Measurements from ENCODE around the gene ZNG1A. TPM values are rescaled to one million over a fixed set of nuclear protein-coding genes. Genes with fewer than 3 reads are reported as not detected.
"Not testable (repeated sequence)": the region's sequence is repeated elsewhere in the genome, so short reads cannot be mapped to it uniquely, and the experiment has no call there.

The ZNG1A gene
- total and polyA plus RNA-seq, 9 of the 15 experiments (the other 6 are each of a cell fraction or from before 2014, with no cell fraction given), result 20.7 to 90.6 (median 41.7) TPM

DNA sequence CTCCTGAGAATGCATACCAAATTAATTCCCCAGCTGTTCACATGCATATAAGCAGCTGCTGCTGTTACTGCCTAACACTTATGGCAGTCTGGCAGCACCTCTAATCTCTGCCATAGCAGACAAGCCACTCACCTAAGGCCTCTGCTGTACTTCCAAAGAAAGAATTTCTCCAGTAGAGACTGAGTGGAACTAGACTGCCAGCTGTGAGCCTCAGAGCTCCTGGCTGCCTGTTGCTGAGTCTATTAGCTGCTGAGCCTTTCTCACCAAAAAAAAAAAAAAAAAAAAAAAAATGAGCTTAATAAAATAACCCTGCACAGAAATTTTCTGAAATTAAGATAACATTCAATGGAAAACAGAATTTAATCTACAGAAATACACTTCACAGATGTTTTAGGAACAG lies 27.7 kb downstream of the ZNG1A start:
- H3K4me3 ChIP-seq; FAIRE-seq; ATAC-seq; H3K36me3 ChIP-seq (ENCODE audit: control insufficient read depth, insufficient read depth, low read length); H3K9me1 ChIP-seq (ENCODE audit: control insufficient read depth, insufficient read depth, low read length); CTCF ChIA-PET (ENCODE audit: low intra/inter-chr PET ratio); intact Hi-C loops (cut with micrococcal nuclease); H3K4me2 ChIP-seq (ENCODE audit: insufficient read depth, low read length); H3K9me3 ChIP-seq (replicated peaks; ENCODE audit: control insufficient read depth, insufficient read depth, low read depth, low read length); H3K4me1 ChIP-seq (replicated peaks in 1 of 2; ENCODE audit: control insufficient read depth in 2 of 2, insufficient read depth in 2 of 2, low read length in 2 of 2); H2AFZ ChIP-seq (ENCODE audit: low read depth, low read length); DNase-seq (ENCODE audit: extremely low read depth in 1 of 4, low spot score in 3 of 4); H3K79me2 ChIP-seq (ENCODE audit: control insufficient read depth, insufficient read depth, low read length); H3K27me3 ChIP-seq (ENCODE audit: control insufficient read depth in 2 of 2, insufficient read depth in 2 of 2, low read length in 2 of 2); in situ Hi-C loops (cut with MboI); BruUV-seq (replicated peaks); H4K20me1 ChIP-seq (replicated peaks; ENCODE audit: control insufficient read depth, insufficient read depth, low read length); H3K27ac ChIP-seq (ENCODE audit: extremely low read depth, low read depth, low read length); H3K9ac ChIP-seq (ENCODE audit: insufficient read depth in 1 of 2, low read depth in 2 of 2, low read length in 2 of 2); POLR2A ChIA-PET: not testable (repeated sequence)

DNA sequence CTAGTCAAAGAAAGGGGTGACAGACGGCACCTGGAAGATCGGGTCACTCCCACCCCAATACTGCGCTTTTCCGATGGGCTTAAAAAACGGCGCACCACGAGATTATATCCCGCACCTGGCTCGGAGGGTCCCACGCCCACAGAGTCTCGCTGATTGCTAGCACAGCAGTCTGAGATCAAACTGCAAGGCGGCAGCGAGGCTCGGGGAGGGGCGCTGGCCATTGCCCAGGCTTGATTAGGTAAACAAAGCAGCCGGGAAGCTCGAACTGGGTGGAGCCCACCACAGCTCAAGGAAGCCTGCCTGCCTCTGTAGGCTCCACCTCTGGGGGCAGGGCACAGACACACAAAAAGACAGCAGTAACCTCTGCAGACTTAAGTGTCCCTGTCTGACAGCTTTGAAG lies 39.0 kb downstream of the ZNG1A start:
- H3K36me3 ChIP-seq (ENCODE audit: control insufficient read depth, insufficient read depth, low read length); H3K27ac ChIP-seq (ENCODE audit: extremely low read depth, low read depth, low read length); H4K20me1 ChIP-seq (replicated peaks; ENCODE audit: control insufficient read depth, insufficient read depth, low read length); ATAC-seq; H3K9me3 ChIP-seq (replicated peaks; ENCODE audit: control insufficient read depth, insufficient read depth, low read depth, low read length); CTCF ChIA-PET (ENCODE audit: low intra/inter-chr PET ratio); H3K4me1 ChIP-seq (replicated peaks in 1 of 2; ENCODE audit: control insufficient read depth in 2 of 2, insufficient read depth in 2 of 2, low read length in 2 of 2); BruUV-seq (replicated peaks); H3K9me1 ChIP-seq (ENCODE audit: control insufficient read depth, insufficient read depth, low read length); FAIRE-seq; H3K27me3 ChIP-seq (ENCODE audit: control insufficient read depth in 2 of 2, insufficient read depth in 2 of 2, low read length in 2 of 2); in situ Hi-C loops (cut with MboI); H3K9ac ChIP-seq (ENCODE audit: insufficient read depth in 1 of 2, low read depth in 2 of 2, low read length in 2 of 2); H3K79me2 ChIP-seq (ENCODE audit: control insufficient read depth, insufficient read depth, low read length); intact Hi-C loops (cut with micrococcal nuclease); H3K4me2 ChIP-seq (ENCODE audit: insufficient read depth, low read length); POLR2A ChIA-PET; H2AFZ ChIP-seq (ENCODE audit: low read depth, low read length); DNase-seq (ENCODE audit: extremely low read depth in 1 of 4, low spot score in 3 of 4); H3K4me3 ChIP-seq: not testable (repeated sequence)
- no CpG with 5 or more reads among the region's 17 CpGs for WGBS (ENCODE audit: insufficient coverage, low coverage, missing lambda C conversion rate)

DNA sequence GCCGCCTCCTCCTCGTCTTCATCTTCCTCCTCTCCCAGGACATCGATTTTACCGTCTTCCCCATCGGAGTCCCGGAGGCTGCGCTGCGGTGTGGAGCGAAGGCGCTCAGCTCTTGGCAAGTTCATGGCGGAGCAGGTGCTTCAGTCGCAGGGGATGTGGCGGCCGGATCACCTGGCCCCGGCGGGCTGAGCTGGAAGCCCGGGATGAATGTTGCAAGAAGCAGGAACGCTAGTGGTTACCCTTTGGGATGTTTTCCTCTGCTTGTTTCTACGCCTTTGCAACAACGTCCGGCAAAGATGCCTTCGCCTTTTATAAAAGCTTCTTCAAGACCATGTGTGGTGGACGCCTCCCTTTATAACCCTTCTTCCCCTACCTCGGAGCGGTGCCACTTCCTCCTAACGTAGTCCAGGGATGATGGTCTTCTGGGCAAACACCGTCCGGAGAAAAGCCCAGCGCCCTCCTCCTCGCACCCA lies 60.8 kb downstream of the ZNG1A start, which contains the start of gene FOXD4:
TSS of gene FOXD4 (minus strand) at position 423 of the 473 bp plus-strand sequence. CDS start at position 125, 298 bp downstream.
- H3K27ac ChIP-seq (ENCODE audit: extremely low read depth, low read depth, low read length); H3K9me3 ChIP-seq (replicated peaks; ENCODE audit: control insufficient read depth, insufficient read depth, low read depth, low read length); H3K9ac ChIP-seq (ENCODE audit: insufficient read depth in 1 of 2, low read depth in 2 of 2, low read length in 2 of 2); FAIRE-seq; DNase-seq (ENCODE audit: extremely low read depth in 1 of 4, low spot score in 3 of 4); H3K27me3 ChIP-seq (ENCODE audit: control insufficient read depth in 2 of 2, insufficient read depth in 2 of 2, low read length in 2 of 2); H3K9me1 ChIP-seq (ENCODE audit: control insufficient read depth, insufficient read depth, low read length); H4K20me1 ChIP-seq (replicated peaks; ENCODE audit: control insufficient read depth, insufficient read depth, low read length); BruUV-seq (replicated peaks); H3K4me2 ChIP-seq (ENCODE audit: insufficient read depth, low read length); POLR2A ChIA-PET; H3K36me3 ChIP-seq (ENCODE audit: control insufficient read depth, insufficient read depth, low read length); H3K79me2 ChIP-seq (ENCODE audit: control insufficient read depth, insufficient read depth, low read length); H2AFZ ChIP-seq (ENCODE audit: low read depth, low read length); ATAC-seq; intact Hi-C loops (cut with micrococcal nuclease); in situ Hi-C loops (cut with MboI); CTCF ChIA-PET (ENCODE audit: low intra/inter-chr PET ratio); H3K4me3 ChIP-seq: not testable (repeated sequence)
- WGBS (ENCODE audit: insufficient coverage, low coverage, missing lambda C conversion rate), result 100% methylated on average over 1 of the region's 30 CpGs
- peaks cover 0 to 17% of the 10 kb centered on the region in 2 experiments; a peak in 2 of 5 replicates for H3K4me1 ChIP-seq (replicated peaks in 1 of 2; ENCODE audit: control insufficient read depth in 2 of 2, insufficient read depth in 2 of 2, low read length in 2 of 2)

DNA sequence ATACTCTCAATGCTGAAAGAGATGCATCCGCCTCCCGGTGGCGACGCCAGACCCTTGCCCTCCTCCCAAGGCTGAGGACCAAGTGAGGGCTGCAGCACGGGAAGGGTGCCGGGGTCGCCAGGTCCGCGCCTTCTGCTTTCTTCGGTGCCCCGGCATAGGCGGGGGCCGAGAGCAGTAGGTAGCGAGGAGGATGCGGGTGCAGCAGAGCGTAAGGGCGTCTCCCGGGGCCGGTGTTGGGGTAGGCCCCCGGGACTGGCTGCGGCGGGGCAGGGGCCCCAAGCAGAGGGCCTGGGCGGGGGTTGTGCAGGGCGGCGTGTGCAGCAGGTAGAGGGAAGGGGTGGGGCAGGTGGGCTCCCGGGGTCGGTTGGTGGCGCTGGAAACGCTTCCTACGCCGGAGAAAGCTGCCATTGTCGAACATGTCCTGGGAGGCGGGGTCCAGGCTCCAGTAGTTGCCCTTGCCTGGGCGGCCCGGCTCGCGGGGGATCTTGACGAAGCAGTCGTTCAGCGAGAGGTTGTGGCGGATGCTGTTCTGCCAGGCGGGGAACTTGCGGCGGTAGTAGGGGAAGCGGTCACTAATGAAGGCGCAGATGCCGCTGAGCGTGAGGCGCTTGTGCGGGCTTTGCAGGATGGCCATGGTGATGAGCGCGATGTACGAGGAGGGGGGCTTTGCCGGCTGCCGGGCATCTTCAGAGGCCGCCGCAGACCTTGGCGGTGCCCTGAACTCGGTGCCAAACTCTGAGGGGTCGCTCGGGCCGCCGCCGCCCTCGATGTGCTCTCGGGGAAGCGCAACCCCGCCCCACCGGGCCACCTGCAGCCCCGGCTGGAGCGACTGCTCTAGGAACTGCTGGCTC lies 61.5 kb downstream of the ZNG1A start:
- H4K20me1 ChIP-seq (replicated peaks; ENCODE audit: control insufficient read depth, insufficient read depth, low read length); BruUV-seq (replicated peaks): not testable (repeated sequence)

More for the DNA sequence above, 61.5 kb downstream of the ZNG1A start:
- H3K79me2 ChIP-seq (ENCODE audit: control insufficient read depth, insufficient read depth, low read length); CTCF ChIA-PET (ENCODE audit: low intra/inter-chr PET ratio); H3K36me3 ChIP-seq (ENCODE audit: control insufficient read depth, insufficient read depth, low read length); H3K9me1 ChIP-seq (ENCODE audit: control insufficient read depth, insufficient read depth, low read length); in situ Hi-C loops (cut with MboI); H3K9ac ChIP-seq (ENCODE audit: insufficient read depth in 1 of 2, low read depth in 2 of 2, low read length in 2 of 2); H3K4me2 ChIP-seq (ENCODE audit: insufficient read depth, low read length); H3K27ac ChIP-seq (ENCODE audit: extremely low read depth, low read depth, low read length); POLR2A ChIA-PET; H3K4me3 ChIP-seq; intact Hi-C loops (cut with micrococcal nuclease); FAIRE-seq; H2AFZ ChIP-seq (ENCODE audit: low read depth, low read length); H3K27me3 ChIP-seq (ENCODE audit: control insufficient read depth in 2 of 2, insufficient read depth in 2 of 2, low read length in 2 of 2); H3K9me3 ChIP-seq (replicated peaks; ENCODE audit: control insufficient read depth, insufficient read depth, low read depth, low read length); ATAC-seq; DNase-seq (ENCODE audit: extremely low read depth in 1 of 4, low spot score in 3 of 4): not testable (repeated sequence)
- WGBS (ENCODE audit: insufficient coverage, low coverage, missing lambda C conversion rate), result 100% methylated on average over 3 of the region's 71 CpGs
- H3K4me1 ChIP-seq (replicated peaks in 1 of 2; ENCODE audit: control insufficient read depth in 2 of 2, insufficient read depth in 2 of 2, low read length in 2 of 2), result peaks cover 0 to 19% of the 10 kb centered on the region in 2 experiments; a peak in 2 of 5 replicates
